NCI-H1417 treated with DMSO at 0.1 percent for 48 hours (cell line): ENCODE measurements around the gene LCLAT1.
"Not testable (repeated sequence)": the region's sequence is repeated elsewhere in the genome, so short reads cannot be mapped to it uniquely, and the experiment has no call there.

Experiments
- DNase-seq: peaks from one replicate; lab custom pipeline; 2025; lab: John Stamatoyannopoulos, UW

The LCLAT1 gene

DNA sequence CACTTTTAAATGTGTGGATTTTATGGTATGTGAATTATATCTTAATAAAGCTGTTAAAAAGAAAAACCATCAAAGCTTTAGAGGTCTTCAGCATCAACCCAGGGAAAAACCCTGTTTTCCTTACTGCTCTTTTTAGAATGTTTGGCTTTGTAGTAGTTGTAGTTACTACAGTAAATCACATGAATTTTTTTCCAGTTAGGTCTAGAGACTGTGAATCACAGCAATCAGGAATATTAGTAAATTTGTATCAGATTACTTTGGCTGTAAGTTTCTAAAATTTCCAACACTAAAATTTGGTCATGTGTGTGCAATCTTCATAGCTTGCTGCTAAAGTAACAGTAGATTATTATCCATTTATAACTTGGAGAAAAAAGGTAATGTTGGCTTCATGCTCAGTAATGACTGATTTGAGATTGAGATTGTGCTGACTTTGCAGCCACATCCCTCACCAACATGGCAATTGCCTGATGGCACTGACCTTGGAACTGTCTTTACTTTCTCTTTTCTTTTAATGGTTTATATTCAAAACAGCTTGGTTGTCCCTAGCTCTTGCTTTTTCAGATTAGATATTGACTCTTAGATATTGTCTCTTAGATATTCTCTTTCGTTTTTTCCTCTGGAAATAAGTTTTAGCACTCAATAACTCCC is 41.1 kb downstream of the LCLAT1 start:
- no peak for DNase-seq

- no peak for DNase-seq
Observed at GRCh38 chr2:30491225-30491624, 44.2 kb downstream of the LCLAT1 start.

DNA sequence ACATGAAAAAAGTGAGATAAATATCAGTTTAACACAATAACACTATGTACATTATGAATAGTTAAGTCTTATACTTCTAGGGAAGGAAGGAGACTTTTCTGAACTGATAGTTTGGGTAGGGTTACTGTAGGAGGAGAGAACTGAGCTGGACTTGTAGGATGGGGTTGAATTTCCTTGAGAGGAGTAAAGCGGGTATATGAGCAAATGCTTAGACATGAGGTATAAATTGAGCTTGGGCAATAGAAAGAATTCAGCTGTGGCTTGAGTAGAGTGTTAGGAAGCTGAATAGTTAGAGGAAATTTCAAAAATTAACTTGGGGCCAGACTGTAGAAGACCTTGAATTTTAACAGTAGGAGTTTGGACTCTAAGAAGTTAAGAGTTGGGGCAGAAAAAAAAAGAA is 45.1 kb downstream of the LCLAT1 start:
- DNase-seq = no peak

DNA sequence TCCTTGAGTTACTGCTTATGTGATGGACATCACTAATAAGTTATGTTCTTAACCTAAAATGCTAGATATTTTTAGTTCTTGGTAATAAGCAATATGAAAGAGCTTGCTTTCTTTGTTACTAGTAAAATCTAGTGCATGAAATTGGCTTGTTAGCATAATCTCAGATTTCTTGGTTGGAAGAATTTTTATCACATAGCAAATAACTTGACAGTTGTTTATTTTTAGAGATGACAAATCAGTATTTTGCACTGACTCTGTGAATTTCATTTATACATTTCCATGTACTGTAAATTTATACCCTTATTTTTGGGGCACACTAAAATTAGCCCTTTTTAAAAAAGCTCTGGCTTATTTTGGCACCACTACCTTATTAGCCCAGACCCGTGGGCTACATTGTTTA is 45.6 kb downstream of the LCLAT1 start:
- DNase-seq = no peak

- no peak for DNase-seq
Observed at GRCh38 chr2:30493440-30493839, 46.4 kb downstream of the LCLAT1 start.

DNA sequence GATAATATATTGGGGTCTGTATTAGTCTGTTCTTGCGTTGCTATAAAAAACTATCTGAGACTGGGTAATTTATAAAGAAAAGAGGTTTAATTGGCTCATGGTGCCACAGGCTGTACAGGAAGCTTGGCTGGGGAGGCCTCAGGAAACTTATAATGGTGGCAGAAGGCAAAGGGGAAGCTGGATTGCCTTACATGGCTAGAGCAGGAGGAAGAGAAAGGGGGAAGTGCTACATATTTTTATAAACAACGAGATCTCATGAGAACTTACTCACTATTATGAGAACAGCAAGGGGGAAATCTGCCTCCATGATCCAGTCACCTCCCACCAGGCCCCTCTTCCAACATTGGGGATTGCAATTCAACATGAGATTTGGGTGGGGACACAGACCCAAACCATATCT is 48.9 kb downstream of the LCLAT1 start:
- DNase-seq = not testable (repeated sequence)

DNA sequence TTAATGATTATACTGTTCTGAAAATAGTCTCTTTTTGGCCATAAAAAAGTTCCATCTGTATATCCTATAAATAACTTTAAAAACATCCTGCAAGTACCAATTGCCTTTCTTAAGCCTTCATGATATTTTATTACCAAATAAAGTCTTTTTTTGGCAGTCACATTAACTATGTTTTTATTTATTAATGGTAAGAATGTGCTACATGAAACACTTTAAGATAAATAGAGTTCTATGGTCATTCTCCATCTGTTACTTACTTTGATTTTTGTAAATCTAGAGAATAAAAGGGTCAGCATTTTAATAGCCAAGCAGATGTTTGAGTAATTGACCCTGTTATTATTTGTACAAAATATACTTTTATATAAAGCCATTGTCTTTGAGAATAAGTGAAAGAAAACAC is 52.6 kb downstream of the LCLAT1 start:
- DNase-seq = no peak

- DNase-seq = no peak
Observed at GRCh38 chr2:30500699-30501098, 53.7 kb downstream of the LCLAT1 start.

DNA sequence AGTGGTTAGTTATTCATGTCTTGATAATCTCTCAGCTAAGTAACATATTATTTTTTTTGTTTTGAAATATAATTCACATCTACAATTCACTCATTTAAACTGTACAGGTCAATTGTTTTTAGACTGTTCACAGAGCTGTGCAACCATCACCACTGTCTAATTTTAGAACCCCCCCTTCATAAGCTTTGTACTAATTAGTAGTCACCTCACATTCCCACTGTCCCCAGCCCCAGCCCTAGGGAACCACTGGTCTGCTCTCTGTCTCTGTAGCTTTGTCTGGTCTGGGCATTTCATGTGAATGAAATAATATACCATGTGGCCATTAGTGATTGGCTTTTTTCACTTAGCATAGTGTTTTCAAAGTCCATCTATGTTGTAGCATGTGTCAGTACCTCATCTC is 55.3 kb downstream of the LCLAT1 start:
- DNase-seq = no peak

GRCh38 chr2:30503007-30503694 is 56.1 kb downstream of the LCLAT1 start:
- DNase-seq = no peak

DNA sequence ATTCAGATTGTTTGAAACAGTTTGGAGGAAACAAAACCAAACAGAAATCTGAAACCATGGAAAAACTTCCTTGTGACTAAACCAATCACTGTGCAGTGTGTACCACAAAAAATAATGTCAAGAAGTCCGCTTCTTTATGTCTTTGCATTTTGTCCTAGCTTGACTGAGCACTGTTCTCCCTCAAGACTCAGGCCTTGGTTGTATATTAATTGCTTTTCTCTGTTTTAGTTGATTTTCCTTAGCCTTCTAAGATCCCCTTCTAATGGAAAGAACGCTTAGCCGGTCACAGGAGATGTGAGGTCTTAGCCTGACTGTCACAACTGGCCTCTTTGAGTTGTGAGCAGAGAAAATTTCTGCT is 56.6 kb downstream of the LCLAT1 start:
- no peak for DNase-seq

DNA sequence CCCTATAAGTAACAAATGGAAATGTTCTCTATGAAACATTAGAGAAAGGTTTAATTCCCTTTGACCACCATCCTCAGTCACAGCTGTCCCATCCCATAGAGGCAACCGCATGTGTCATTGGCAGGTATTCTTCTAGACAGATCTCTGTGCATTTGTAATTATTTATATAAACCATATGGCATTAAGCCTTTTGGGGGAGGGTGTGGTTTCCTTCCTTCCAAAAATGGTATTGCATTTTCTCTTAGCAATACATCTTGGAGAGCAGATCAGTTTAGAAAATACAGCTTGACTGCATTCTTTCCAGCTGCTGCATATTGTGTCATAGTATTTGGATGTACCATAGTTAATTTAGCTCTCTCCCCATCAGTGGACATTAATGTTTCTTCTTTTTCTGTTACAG is 57.7 kb downstream of the LCLAT1 start:
- no peak for DNase-seq

DNA sequence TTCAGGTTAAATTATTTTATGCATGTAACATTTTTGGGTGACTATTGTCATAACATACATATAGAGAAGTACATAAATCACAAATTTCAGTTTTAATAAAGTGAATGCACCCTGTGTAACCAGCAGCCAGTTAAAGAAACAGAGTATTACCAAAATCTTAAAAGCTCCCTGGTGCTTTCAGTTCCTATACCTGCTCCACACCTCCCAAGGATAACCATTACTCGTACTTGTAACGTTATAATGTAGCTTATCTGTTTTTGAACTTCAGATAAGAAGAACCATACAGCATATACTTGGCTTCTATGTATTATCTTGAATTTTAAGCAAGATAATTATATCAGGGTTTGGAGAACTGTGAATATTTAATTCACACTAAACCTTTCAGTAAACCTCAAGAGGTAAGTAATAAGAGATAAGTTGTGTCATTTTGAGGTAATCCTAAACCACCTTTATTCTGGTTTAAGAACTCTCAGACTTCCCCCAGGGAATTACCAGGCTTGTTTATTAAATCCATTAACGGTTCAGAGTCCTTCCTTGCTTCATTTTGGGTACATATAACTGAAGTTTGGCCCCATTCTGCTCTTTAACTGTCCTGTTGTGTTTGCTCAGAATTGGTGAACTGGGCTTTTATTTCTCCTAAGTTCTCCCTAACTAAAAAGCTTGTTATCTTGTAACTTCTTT is 58.6 kb downstream of the LCLAT1 start:
- no peak for DNase-seq

DNA sequence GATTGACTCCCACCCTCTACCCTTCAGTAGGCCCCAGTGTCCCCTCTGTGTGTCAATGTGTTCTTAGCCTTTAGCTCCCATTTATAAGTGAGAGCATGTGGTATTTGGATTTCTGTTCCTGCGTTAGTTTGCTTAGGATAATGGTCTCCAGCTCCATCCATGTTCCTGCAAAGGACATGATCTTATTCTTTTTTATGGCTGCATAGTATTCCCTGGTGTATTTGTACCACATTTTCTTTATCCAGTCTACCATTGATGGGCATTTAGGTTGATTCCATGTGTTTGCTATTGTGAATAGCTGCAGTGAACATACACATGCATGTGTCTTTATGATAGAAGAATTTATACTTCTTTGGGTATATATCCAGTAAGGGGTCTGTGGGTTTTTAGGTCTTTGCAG is 60.4 kb downstream of the LCLAT1 start:
- DNase-seq = not testable (repeated sequence)

GRCh38 chr2:30509716-30510115 is 62.7 kb downstream of the LCLAT1 start:
- no peak for DNase-seq

DNA sequence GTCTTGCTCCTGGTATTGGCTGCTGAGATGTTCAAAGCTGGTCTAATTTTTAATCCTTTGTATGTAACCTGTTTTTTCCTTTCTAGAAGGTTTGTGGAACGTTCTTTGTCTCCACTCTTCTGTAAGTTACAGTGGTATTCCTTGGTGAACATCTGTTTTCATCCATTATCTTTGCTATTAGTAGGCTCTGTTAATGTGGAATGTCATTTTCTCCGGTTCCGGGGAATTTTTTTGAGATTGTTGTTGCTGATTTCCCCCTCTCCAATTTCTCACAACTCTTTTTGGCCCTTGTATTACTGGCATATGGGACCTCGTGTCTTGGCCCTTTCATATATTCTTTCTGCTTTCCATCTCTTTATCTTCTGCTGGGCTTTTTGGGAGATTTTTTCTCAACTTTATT is 63.4 kb downstream of the LCLAT1 start:
- DNase-seq = no peak

DNA sequence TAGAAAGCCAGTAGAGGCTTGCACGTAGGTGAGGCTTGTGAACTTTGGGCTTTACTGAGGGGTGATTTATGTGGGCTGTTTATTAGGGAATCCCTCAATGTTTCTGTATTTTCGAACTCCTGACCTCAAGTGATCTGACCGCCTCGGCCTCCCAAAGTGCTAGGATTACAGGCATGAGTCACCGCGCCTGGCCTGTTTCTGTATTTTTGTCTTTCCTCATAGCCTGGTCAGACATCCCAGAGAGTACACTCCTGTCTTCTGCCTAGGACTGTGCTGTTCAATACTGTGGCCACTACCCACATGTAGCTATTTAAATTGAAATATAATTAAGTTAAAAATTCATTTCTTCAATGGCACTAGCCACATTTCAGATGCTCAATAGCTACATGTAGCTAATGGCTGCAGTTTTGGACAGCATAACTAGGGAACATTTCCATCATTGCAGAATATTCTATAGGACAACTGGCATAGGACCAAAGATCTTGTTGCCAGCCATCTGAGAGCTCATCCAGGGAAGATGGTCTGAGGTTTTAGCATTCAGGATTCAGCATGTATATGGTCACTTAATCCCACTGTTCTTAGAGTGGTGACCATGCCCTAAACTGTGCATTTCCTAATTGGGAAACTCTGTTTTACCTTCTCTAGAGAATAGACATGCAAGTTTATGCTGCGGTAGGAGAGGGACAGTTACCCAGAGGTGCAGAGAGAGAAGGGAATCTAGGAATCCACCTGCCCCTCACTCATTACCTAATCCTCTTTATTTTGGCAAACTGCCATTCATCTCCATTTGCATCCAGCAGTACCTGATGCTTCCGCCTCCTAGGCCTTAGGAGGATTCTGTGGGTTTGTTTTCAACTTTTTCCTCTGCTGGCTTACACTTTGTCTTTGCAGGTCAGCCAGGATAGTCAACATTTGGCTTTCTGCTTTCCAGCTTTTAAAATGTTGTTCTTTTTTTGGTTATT is 64.4 kb downstream of the LCLAT1 start:
- peak; percentile 22 for DNase-seq

GRCh38 chr2:30512243-30512886 is 65.3 kb downstream of the LCLAT1 start:
- no peak for DNase-seq

GRCh38 chr2:30513649-30514048 is 66.6 kb downstream of the LCLAT1 start:
- not testable (repeated sequence) for DNase-seq

- no peak for DNase-seq
Observed at GRCh38 chr2:30514134-30514847, 67.2 kb downstream of the LCLAT1 start.

GRCh38 chr2:30514848-30515435 is 67.9 kb downstream of the LCLAT1 start:
- DNase-seq = no peak
